D721Med (cell line): ENCODE results near the gene ODC1.

Experiments
- DNase-seq: peaks from one replicate; pipeline ENCODE4 v3.0.0; 2011; ENCODE audit warnings: low spot score; ENCODE audit not compliant: insufficient read length
- FAIRE-seq: peaks from 2 replicates; lab custom pipeline; 2011; peaks lifted over from hg19 to GRCh38; lab: Jason Lieb, UNC
- TF ChIP-seq, protein P1 (sequence below): IDR thresholded peaks from 2 replicates; pipeline ENCODE4 v1.5.1; 2012; ENCODE audit warnings: mild to moderate bottlenecking, control low read depth; ENCODE audit not compliant: insufficient read depth; ENCODE audit errors: missing control alignments

Gene ODC1

DNA sequence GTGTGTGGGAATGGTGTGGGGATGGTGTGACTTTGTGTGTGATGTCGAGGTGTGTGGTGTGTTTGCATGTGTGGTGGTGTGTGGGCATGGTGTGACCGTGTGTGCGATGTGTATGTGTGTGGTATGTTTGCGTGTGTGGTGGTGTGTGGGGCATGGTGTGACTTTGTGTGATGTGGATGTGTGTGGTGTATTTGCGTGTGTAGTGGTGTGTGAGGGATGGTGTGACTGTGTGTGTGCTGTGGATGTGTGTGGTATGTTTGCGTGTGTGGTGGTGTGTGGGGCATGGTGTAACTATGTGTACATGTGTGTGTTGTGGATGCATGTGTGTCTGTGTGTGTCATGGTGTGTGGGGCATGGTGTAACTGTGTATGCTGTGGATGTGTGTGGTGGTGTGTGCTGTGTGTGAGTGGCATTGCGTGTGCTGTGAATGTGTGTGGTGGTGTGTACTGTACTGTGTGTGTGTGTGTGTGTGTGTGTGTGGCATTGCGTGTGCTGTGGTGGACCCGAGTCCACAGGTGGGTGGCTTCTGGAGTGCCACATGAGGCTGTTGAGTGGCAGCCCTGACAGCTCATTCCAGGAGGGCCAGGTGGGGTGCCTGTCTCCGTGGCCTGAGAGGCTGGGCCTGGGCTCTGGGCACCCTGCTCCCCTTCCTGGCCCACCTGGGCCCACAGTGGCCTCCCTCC is 14.7 kb downstream of the ODC1 start:
- no peak for FAIRE-seq
- TF ChIP-seq, protein P1, sequence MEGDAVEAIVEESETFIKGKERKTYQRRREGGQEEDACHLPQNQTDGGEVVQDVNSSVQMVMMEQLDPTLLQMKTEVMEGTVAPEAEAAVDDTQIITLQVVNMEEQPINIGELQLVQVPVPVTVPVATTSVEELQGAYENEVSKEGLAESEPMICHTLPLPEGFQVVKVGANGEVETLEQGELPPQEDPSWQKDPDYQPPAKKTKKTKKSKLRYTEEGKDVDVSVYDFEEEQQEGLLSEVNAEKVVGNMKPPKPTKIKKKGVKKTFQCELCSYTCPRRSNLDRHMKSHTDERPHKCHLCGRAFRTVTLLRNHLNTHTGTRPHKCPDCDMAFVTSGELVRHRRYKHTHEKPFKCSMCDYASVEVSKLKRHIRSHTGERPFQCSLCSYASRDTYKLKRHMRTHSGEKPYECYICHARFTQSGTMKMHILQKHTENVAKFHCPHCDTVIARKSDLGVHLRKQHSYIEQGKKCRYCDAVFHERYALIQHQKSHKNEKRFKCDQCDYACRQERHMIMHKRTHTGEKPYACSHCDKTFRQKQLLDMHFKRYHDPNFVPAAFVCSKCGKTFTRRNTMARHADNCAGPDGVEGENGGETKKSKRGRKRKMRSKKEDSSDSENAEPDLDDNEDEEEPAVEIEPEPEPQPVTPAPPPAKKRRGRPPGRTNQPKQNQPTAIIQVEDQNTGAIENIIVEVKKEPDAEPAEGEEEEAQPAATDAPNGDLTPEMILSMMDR = no peak
- no peak for DNase-seq

DNA sequence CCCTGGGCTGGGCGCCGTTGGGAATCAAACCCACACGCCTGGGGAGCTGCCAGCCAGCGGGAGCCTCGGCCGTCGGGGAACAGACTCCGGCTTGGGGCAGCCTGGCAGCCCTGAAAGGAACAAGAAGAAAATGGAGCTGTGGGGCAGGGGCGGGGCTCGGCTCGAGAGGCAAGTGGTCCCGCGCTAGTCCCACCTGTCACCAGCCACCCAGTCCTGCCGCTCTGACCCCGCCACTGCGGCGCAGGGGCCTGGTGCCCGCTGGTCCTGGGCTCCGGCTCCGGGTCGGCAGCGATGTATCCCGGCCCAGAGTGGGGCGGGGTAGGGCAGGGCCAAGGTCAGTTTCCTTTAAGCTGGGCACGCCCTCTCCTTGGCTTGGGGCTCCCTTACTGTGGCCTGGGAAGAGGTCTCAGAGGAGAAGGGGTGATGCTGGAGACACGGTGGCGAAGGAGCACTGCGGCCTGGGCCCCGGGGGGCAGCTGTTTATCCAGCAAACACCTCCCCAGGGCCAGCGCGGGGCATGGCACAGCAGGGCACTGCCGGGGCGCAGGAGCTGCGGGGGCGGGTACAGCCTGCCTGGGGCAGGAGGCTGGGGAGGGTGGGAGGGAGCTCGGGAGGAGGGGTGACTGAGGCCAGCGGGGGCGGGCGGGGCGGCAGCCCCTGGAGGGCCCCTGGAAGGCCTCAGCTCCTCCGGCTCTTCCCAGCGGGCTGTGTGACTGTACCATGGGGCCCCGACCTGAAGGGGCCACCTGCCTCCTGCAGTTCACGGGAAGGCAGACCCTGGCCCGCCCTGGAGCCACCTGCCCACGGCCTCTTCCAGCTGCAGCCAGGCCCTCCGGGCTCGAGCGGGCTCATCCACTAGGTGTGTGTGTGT is 15.6 kb downstream of the ODC1 start:
- FAIRE-seq (no peak), DNase-seq (no peak)
- TF ChIP-seq, protein P1 = no peak

DNA sequence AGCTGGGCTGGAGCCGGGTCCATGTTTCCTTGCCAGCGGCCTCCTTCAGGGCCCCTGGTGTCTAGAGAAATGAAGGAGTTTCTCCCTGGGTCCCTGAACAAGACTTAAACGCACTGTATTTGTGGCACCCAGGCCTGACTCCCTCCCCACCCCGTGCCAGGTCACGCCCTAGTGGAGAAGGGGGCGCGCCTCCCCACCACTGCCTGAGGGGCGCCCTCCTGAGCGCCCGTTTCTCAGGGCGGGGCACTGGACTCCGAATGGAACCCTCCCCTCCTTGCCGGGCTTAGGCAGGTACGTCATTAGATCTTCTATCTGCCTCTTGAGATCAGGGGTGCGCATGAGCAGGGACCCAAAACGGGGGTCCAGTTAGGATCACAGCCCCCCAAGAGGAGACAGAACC is 16.3 kb downstream of the ODC1 start:
- TF ChIP-seq, protein P1 = no peak
- no peak for DNase-seq
- FAIRE-seq = no peak

DNA sequence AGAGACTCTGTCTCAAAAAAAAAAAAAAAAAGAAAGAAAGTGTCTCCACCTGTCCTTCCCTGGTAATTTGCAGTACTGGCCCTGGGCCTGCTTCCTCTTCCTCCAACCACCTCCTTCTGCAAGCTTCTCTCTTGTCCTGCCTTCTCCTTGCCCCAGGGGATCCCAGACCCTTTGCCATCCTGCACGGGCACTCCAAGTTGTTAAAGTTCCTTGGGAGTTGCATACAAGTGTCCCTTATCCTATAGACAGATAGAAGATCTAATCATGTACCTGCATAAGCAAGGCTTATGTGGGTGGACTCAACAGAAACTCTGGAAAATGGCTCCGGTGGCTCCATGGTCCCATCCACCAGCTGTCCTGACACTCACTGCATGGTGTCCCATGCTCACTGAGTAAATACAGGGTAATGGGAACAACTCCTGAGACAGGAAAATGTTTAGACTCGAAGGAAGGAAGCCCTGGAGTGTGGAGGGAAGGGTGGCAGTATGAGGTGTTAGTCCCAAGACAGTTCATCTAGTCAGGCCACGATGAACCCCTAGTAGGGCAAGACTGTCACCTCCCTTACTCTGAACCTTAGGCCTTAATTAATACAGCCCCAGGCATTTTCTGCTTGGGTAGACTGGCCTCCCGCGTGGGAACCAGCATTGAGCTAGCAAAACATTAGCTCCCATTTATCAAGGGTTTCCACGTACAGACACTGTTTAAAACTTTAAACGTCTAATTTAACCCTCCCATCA is 17.1 kb downstream of the ODC1 start:
- TF ChIP-seq, protein P1 = no peak
- no peak for FAIRE-seq
- DNase-seq = no peak

DNA sequence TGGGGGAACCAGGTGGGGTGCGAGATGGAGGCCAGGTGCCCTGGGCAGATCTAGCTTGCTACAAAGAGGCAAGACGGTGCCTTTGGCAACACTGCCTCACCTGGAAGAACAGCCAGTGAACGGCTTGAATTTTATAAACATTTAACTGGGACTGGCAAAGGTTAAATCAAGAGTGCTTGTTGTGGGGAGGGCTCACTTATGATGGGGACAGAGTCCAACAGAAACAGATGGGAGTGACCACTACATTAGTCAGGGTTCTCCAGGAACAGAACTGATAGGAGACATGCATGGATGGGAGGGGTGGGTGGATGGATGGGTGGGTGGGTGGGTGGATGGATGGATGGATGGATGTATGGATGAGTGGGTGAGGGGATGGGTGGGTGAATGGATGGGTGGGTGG is 19.2 kb downstream of the ODC1 start:
- no peak for FAIRE-seq
- TF ChIP-seq, protein P1 = no peak
- no peak for DNase-seq

DNA sequence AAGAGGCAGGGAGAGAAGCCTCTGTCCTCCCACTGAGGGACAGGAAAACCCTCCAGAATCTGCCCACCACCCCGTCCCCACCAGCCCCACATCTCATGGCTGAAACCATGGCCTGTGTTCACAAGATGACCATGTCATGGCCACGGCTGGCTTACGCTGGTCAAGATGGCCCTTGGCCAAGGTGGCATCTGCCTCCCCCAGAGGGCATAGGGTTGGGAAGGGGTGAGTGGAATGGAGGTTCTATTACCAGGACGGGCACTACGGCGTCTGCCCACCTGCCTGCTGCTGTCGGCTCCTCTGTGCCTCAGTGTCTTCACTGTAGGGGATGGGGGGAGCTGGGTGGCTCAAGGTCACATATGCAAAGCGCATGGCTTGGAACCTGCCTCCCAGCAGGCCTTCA is 19.8 kb downstream of the ODC1 start:
- FAIRE-seq (no peak), DNase-seq (no peak)
- TF ChIP-seq, protein P1 = no peak

DNA sequence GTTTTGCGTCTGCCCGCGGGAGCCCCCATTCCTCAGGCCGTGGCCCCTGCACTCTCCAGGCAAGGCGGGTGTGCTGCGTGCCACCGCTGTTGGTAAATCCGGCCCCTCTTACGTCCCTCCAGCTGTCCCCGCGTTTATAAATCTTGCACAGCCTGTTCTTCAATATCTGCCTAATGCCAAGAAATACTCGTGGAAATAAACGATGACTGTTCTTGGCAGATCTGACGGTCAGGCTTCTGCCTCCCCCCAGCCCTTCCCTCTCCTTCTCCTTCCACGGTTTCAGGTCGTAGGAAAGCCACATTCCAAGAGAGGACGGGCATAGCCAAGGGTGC is 20.5 kb downstream of the ODC1 start:
- DNase-seq = no peak
- no peak for FAIRE-seq
- TF ChIP-seq, protein P1 = no peak
